ENCODE measurements around the gene CCNQ.

CCNQ gene

DNA sequence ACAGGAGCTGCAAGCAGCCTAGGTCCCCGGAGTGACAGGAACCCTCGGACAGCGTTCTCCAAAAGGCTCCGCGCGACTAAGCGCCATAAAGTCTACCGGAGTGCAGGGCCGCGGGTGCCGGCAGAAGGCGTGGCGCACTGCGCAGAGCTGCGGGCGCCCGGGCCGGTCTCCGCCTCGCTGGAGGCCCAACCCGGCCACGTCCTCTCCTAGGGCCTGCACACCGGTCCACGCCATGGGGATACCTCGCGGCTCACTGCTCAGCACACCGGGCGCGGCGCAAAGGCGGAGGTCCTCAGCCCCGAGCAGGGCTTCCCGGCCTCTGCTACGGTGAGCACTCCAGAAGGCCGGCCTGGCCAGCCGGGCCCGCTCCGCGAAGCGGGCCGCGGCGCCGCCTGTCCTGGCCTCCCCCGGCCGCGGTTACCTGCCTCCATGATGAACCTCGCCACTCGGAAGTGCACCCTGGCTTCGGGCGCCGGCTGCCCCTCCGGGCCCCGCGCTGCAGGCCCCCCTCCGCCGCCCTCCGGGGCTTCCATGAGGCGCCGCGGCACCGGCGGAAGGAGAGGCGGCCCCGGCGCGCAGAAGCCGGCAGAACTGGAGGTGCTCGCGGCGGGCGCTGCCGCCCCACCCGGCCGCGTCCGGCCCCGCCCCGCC lies at the start of gene CCNQ:
TSS of gene CCNQ (minus strand) at position 599 of the 651 bp plus-strand sequence. CDS start at position 533, 66 bp downstream.
- no peak for DNase-seq (ENCODE audit: low read depth)

DNA sequence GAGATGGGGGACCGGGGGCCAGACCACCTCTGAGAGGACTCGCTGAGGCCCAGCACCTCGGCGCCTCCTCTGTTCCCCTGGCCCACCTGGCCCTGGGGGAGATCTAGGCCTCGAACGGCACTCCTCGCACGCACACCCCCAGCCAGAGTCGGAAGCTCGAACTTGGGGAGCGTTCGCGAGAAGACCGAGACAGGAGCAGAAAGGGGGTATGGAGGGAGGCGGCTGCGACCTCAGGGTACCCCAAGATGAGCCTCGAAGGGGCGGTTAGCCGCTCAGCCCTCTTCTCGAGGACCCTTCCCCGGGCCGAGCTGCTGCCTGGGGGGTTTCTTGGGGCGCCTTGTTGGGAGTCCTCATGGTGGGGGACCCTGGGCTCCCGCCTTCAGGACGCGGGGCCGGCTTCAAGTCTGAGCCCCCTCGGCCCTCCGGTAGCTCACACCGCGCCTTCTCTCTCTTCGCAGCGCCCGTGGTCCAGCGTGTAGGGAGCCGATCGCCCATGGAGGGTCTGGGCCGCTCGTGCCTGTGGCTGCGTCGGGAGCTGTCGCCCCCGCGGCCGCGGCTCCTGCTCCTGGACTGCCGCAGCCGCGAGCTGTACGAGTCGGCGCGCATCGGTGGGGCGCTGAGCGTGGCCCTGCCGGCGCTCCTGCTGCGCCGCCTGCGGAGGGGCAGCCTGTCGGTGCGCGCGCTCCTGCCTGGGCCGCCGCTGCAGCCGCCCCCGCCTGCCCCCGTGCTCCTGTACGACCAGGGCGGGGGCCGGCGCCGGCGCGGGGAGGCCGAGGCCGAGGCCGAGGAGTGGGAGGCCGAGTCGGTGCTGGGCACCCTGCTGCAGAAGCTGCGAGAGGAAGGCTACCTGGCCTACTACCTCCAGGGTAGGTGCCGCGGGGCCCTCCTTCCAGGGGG lies 48.8 kb upstream of the CCNQ start:
- no peak for DNase-seq (ENCODE audit: low read depth)

- no peak for DNase-seq (ENCODE audit: low read depth)
Observed at GRCh38 chrX:153646620-153647373, 47.9 kb upstream of the CCNQ start, which contains the start of gene DUSP9. Gene DUSP9 (plus strand): TSS chrX:153647203. CDS start chrX:153647954, 751 bp downstream.

DNA sequence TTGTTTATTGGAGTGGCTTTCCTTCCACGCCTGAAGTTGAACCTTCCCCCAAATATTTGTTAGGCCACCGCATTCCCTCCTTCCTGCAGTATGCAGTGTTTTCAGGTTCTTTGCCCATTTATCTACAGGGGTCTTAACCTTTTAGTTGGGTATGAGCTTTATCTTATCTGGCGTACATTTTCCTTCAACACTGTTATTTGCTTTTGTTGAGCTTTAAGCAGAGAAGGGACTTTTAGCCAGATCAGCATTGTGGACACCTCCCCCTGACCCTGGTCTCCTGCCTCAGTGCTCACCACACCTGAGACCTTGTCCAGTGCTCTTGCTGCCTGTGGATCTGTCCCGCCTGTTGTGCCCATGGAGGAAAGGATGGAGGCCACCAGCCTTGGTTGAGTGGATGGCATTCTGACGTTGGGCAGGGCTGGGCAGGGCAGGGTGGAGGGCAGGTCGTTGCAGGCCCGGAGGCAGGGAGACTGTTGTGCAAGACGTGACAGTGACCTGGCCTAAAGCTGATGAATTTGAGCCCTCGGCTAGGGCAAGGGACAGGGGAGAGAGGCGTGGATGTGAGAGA lies 47.1 kb upstream of the CCNQ start:
- DNase-seq (ENCODE audit: low read depth), result no peak

- DNase-seq (ENCODE audit: low read depth), result no peak
Observed at GRCh38 chrX:153645151-153645550, 46.2 kb upstream of the CCNQ start.

DNA sequence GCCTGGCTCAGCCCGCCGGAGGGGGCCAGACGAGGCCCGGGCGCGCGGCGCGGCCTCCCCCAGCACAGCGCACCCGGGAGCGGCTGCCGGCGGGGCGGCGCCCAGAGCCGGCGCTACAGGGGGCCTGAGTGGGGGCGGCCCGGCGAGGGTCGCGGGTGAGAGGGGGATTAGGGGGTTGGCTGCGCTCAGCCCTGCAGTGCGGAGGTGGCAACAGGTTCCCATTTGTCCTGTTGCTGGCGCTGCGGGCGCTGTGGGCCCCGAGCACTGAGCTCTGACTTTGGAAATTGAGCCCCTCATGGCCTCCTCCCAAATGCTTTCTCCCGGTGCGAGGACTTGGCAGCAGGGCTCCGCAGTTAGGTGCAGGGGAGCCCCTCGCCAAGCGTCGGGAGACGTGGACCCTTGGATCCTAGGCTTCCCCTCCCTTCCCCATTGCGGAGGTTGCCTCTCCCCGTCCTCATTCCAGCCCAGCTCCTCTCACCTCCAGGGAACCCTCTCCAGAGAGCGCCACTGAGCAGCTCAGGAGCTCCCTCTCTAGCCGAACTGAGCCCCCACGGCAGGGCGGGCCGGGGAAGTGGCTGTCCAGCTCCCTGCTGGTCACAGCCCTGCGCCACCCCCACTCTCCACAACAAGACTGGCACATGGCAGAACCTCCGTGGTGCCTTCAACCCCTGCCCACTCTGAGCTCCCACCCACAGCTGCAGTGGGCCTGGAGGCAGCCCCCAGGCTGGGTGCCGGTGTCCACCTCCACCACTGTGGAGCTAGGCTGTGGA lies 45.6 kb upstream of the CCNQ start:
- no peak for DNase-seq (ENCODE audit: low read depth)

DNA sequence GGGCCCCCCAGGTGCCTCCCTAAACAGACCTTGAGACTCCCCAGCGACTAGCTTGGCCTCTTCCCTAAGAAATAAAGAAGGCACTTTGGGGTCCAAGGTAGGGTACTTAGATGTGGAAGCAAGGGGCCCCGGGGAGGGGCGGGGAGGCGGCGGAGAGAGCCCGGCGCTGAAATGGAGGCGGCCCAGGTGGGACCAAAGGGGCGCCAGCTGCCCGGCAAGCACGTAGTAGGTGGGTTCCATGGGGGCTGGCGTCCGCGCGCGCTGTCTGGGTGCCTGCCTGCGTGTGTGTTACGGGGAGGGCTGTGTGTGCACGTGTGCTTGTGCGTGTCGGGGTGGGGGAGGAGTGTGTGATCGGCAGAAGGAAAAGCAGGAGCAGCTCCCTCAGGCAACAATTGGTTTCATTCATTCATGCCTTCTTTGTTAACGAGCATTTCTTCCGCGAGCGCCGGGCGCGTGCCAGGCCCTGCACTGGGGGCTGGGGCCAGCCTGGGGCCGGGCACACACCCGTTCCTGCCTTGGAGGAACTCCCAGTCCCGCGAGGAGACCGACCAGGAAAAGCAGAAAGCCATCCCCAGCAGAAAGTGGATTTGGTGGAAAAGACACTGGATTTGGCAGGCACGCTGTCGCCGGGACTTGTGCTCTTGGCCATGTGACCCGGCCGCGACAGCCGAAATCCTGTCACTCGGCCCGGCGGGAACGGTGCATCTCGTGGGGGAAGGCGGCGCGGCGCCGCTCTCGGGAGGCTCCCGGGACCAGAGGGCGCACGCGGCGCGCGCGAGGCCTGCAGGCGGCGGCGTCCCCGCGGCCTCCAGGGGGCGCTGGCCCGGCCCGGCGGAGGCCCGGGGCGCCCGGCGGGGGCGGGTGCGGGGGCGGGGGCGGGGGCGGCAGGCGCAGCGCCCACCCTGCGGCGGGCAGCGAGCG lies 44.8 kb upstream of the CCNQ start:
- no peak for DNase-seq (ENCODE audit: low read depth)

GRCh38 chrX:153642655-153643430 lies 43.9 kb upstream of the CCNQ start:
- no peak for DNase-seq (ENCODE audit: low read depth)

DNA sequence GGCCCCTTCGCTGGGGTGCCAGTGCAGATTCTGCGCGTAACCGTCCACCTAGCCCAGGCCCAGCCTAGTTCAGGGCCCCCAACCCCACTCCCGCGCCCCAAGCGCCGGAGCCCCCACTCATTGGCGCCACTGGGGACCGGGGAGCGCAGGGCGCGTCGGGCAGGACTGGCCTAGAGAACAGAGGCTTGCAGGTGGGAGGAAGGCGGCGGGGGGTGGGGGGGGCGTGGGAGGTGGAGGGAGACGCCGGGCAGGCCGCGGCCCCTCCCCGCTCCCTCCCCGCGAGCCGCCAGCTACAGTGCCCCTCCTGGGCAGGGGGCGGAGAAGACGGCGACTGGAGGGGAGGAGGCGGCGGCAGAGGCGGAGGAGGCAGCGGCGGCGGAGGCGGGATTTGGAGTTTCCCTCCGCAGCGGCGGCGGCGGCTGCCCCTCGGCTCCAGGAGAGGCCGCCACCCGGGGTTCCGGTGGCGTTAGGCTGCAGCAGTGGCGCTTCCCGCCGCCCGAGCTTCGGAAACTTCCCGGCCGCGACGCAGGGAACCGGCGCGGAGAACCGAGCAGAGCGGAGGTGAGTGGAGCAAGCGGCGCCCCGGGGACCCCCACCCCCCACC lies 43.2 kb upstream of the CCNQ start:
- no peak for DNase-seq (ENCODE audit: low read depth)

GRCh38 chrX:153641627-153642026 lies 42.7 kb upstream of the CCNQ start:
- no peak for DNase-seq (ENCODE audit: low read depth)

- DNase-seq (ENCODE audit: low read depth), result no peak
Observed at GRCh38 chrX:153640736-153641575, 42.0 kb upstream of the CCNQ start.

DNA sequence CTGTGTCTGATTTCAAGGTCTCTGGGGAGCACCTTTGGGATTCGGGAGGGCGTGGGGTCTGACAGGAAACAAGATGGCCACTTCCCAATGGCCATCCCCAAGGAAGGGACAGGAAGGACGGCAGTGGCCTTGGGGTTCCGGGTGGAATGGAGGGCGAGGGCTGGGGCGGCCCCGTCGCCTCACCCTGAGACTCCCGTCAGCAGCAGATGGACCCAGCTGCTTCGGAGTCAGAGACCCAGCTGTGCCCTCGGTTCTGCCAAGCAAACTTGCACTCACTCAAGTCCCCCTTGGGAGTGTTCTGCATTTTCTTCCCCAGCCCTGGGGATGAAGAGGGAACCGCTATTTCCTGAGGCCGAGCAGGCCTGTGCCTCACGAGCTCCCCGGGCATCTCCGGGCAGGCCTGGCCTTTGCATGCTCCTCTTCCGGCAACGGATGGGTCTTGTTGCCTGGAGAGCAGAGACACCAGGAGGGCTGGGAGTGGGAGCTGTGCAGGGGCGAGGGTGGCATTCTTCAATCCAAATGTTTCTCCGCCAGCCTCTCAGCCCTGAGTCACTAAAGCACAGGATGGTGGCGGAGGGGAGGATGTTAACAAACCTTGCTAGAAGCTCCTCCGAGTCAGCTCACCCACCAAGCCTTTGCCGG lies 41.2 kb upstream of the CCNQ start:
- no peak for DNase-seq (ENCODE audit: low read depth)

GRCh38 chrX:153639177-153640044 lies 40.5 kb upstream of the CCNQ start:
- DNase-seq (ENCODE audit: low read depth), result no peak

DNA sequence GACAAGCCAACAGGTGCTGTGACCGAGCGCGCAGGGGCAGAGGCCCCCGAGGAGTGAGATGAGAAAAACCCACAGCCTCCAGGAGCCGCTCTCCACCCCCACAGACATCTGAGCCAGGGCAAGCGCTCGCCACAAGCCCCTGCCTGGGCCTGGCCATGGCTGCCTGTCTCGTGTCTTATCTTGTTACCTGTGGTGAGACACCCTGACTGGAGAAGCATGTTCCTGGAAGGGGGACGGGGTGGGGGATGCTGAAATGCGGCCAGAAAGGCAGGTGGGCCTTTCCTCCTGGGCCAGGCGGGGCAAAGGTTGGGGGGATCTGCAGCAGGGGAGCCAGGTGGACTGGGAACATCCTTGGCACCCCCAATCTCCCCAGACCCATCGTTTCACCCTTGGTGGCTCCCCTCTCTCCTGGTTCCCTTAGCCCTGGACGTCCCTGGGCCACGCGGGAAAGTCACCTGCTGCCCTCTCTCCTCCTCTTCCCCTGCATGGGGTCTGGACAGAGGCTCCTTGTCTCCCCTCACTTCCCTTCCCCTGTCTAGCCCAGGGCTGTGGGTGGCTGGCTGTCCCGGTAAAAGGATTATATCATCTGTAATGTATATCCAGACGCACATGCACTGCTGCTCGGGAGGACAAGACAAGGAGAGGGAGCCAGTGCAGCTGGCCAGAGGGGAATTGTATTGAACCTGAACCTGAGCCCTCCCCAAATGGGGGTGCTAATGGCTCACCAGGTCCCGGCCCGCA lies 39.7 kb upstream of the CCNQ start:
- no peak for DNase-seq (ENCODE audit: low read depth)

- no peak for DNase-seq (ENCODE audit: low read depth)
Observed at GRCh38 chrX:153638041-153638371, 39.1 kb upstream of the CCNQ start.
